Measurements from ENCODE around the gene TTLL4.

Gene TTLL4

GRCh38 chr2:218782528-218782844 is 71.9 kb downstream of the TTLL4 start:
- DNase-seq (ENCODE audit: low read depth in 2 of 2): no peak

GRCh38 chr2:218783688-218784087 is 73.1 kb downstream of the TTLL4 start:
- DNase-seq (ENCODE audit: low read depth in 2 of 2): no peak

GRCh38 chr2:218785103-218785502 is 74.5 kb downstream of the TTLL4 start:
- no peak for DNase-seq (ENCODE audit: low read depth in 2 of 2)

GRCh38 chr2:218786133-218786532 is 75.5 kb downstream of the TTLL4 start:
- DNase-seq (ENCODE audit: low read depth in 2 of 2): no peak

- no peak for DNase-seq (ENCODE audit: low read depth in 2 of 2)
These were observed 78.1 kb downstream of the TTLL4 start for GRCh38 chr2:218788529-218789255.

GRCh38 chr2:218792433-218792832 is 81.8 kb downstream of the TTLL4 start:
- DNase-seq (ENCODE audit: low read depth in 2 of 2): no peak

- no peak for DNase-seq (ENCODE audit: low read depth in 2 of 2)
These were observed 86.1 kb downstream of the TTLL4 start for GRCh38 chr2:218796691-218797090.

GRCh38 chr2:218798767-218799504 is 88.3 kb downstream of the TTLL4 start:
- no peak for DNase-seq (ENCODE audit: low read depth in 2 of 2)

- no peak for DNase-seq (ENCODE audit: low read depth in 2 of 2)
These were observed 89.4 kb downstream of the TTLL4 start for GRCh38 chr2:218799990-218800389.

GRCh38 chr2:218802386-218802994 is 91.9 kb downstream of the TTLL4 start:
- DNase-seq (ENCODE audit: low read depth in 2 of 2): no peak

- DNase-seq (ENCODE audit: low read depth in 2 of 2): no peak
These were observed 94.2 kb downstream of the TTLL4 start for GRCh38 chr2:218804817-218805216.

All from activated CD8-positive, alpha-beta memory T cell treated with anti-CD3 and anti-CD28 coated beads for 4 hours (primary cell).